ENCODE data around the gene MRPL44.
A peak's percentile ranks its signal among the peaks of the same experiment; 100 is the strongest.

MRPL44 gene

DNA sequence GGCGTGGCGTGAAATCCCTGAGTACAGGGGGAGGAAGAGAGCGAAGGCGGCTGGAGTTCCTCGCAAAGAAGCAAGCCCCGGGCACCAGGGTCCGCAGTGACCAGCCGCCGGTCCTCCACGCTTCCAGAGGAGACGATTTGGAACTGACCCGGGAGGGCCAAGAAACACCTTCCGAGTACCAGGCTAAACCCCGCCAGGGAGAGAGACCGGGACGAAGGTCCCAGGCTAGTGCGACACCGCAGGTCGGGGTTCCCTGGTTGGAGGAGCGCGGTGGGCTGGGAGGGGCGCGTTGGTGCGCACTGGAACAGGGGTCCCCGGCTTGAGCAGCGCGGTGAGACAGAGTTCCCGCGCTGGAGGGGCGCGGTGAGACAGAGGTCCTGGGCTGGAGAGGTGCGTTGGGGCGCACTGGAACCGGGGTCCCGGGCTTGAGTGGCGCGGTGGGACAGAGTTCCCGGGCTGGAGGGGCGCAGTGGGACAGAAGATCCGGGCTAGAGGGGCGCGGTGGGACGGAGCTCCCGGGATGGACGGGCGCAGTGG, 13.0 kb upstream of the MRPL44 start:
- TF ChIP-seq, protein P1, sequence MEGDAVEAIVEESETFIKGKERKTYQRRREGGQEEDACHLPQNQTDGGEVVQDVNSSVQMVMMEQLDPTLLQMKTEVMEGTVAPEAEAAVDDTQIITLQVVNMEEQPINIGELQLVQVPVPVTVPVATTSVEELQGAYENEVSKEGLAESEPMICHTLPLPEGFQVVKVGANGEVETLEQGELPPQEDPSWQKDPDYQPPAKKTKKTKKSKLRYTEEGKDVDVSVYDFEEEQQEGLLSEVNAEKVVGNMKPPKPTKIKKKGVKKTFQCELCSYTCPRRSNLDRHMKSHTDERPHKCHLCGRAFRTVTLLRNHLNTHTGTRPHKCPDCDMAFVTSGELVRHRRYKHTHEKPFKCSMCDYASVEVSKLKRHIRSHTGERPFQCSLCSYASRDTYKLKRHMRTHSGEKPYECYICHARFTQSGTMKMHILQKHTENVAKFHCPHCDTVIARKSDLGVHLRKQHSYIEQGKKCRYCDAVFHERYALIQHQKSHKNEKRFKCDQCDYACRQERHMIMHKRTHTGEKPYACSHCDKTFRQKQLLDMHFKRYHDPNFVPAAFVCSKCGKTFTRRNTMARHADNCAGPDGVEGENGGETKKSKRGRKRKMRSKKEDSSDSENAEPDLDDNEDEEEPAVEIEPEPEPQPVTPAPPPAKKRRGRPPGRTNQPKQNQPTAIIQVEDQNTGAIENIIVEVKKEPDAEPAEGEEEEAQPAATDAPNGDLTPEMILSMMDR (IDR thresholded peaks at IDR 0.05; ENCODE audit: low read depth, low read length), result no peak
- peak overlapping the region; percentile 94 to 100 for H3K4me3 ChIP-seq (replicated peaks in 1 of 2; ENCODE audit: low read depth in 2 of 2, low read length in 2 of 2)
- peak in 1 of 2 donors; percentile 41 for DNase-seq (ENCODE audit: low read depth in 2 of 2)

DNA sequence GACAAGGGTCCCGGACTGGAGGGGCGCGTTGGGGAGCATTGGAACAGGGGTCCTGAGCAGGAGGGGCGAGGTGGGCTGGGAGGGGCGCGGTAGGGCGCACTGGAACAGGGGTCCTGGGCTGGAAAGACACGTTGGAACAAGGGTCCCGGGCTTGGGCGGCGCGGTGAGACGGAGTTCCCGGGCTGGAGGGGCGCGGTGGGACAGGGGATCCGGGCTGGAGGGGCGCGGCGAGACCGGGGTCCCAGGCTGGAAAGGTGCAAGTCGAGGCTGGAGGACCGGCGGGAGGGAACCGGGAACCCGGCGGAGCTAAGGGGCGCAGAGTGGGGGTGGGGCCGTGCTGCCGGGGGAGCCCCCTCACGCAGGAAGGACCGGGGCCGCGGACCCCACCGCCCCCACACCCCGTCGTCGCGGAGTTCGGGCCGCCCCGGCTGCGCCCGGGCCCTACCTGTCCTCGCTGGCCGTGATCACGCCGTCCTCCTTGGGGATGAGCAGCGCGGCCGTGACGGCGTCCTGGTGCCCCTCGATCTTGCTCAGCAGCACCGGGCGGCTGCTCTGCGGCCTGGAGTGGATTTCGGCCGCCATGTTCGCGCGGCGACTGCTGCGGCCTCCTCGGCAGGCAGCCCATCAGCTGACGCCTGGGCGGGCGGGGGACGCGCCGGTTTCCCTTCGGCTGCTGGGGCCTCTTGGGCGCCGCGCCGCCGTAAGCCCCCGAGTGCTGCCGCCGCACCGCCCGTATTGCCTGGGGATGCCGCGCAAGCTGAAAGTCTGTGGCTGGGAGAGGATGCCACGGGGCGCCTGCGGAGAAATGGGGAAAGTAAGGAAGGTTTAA, 12.3 kb upstream of the MRPL44 start, which contains the start of gene WDFY1:
Gene WDFY1 (minus strand): TSS at position 633 of the 829 bp plus-strand sequence. CDS start 51 bp downstream, at position 582.
- DNase-seq (ENCODE audit: low read depth in 2 of 2), result peak; percentile 86 to 94
- H3K4me3 ChIP-seq (replicated peaks in 1 of 2; ENCODE audit: low read depth in 2 of 2, low read length in 2 of 2), result peak within 1 kb of the TSS; percentile 94 to 100
- TF ChIP-seq, protein P1 (IDR thresholded peaks at IDR 0.05; ENCODE audit: low read depth, low read length), result no peak

DNA sequence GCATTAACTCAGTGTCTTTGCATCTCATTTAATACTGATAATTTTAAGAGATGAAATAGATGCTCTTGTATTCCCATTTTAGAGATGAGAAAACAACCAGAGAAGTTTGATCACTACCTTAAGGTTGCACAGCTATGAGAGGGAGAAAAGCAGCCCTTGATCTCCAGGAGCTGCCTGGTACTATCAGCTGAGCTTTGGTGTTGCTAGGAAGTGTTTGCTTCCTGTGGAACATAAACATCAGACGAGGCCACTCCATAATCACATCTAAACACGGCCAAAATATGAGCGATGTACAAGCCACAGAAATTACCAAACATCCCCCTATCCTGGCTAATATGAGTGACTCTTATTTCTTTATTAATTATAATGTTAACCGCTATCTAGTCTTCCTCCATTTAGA, 11.5 kb upstream of the MRPL44 start:
- TF ChIP-seq, protein P1 (IDR thresholded peaks at IDR 0.05; ENCODE audit: low read depth, low read length), result no peak
- no peak overlapping the region for H3K4me3 ChIP-seq (replicated peaks in 1 of 2; ENCODE audit: low read depth in 2 of 2, low read length in 2 of 2)
- DNase-seq (ENCODE audit: low read depth in 2 of 2), result no peak

DNA sequence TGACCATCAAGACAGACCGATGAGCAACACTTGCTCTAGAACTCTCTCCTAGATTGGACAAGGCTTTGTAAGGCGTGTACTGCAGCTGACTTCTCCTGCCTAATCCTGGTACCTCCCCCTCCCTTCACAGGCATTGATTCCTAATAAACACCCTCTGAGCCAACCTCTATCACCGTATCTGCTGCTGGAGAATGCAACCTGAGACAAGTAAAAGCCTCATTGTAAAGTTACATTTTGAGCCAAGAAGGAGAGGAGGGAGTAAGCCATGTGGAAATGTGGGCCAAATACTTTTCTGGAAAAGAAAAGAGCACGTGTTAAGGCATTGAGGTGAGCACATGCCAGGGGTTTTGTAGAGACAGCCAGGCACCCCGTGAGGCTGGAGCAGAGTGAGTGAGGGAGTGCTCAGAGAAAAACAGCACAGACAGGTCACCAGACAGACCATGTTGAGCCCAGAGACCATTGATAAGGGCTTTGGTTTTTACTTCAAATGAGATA, 9.5 kb upstream of the MRPL44 start:
- no peak overlapping the region for H3K4me3 ChIP-seq (replicated peaks in 1 of 2; ENCODE audit: low read depth in 2 of 2, low read length in 2 of 2)
- TF ChIP-seq, protein P1 (IDR thresholded peaks at IDR 0.05; ENCODE audit: low read depth, low read length), result no peak
- no peak for DNase-seq (ENCODE audit: low read depth in 2 of 2)

DNA sequence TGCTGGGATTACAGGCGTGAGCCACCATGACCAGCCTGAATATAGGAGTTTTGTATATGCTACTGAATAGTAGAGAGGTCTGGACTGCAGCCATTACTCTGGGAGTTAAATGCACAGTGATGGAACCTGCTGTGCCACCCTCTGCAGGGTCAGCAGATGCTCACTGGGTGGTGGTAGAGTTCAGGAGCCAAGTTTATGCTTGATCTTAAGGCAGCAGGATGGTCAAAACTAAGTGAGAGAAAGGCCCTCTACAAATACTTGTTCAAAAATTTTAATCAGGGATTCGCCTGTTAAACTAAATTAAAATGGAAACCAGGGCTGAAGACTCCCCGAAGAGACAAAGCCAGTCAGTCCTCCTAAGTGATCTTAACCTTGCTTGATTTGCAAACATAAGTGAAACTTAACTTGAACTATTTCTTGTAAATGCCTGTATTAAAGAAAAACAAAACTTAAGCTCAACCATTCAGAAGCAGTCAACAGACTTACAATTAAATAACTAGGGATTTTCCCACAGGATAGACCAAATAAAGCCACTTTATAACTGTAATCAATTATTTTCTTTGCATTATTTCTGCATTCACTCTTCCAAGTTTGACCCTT, 7.9 kb upstream of the MRPL44 start:
- H3K4me3 ChIP-seq (replicated peaks in 1 of 2; ENCODE audit: low read depth in 2 of 2, low read length in 2 of 2), result no peak overlapping the region
- TF ChIP-seq, protein P1 (IDR thresholded peaks at IDR 0.05; ENCODE audit: low read depth, low read length), result no peak
- no peak for DNase-seq (ENCODE audit: low read depth in 2 of 2)

DNA sequence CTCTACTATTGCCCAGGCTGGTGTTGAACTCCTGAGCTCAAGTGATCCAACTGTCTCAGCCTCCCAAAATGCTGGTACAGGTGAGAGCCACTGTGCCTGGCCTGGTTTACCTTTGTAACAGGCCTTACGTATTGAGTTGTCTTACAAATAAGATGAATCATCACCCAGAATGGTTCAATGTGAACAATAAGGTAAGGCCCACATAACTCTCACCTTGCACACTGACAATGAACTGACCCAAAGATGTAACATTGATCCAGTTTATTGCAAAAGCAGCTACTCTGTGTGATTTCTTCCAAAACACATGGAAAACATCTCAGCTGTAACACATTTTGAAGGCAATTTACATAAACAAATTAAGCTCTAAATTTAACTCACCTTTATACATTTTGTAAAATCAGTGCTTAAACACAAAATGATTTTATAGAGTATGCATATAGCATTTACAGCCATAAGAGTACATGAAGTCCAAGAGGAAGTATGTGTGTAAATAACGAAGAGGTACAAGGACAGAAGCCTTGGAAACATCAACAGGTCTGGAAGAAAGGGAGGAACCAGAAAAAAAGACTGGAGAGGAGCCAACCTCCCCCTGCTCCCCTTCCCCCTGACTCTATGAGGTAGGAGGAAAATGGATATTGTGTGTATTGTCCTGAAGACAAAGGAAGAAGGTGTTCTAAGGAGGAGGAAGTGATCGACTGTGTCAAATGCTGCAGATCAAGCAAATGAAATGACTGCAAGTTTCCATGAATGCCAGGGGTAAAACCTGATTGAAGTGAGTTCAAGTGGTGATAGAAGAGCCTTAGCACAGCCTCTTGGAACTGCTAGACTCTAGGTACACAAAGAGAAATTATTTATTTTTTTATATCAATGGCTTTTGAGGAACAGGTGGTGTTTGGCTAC, 6.6 kb upstream of the MRPL44 start:
- TF ChIP-seq, protein P1 (IDR thresholded peaks at IDR 0.05; ENCODE audit: low read depth, low read length), result no peak
- no peak for DNase-seq (ENCODE audit: low read depth in 2 of 2)
- H3K4me3 ChIP-seq (replicated peaks in 1 of 2; ENCODE audit: low read depth in 2 of 2, low read length in 2 of 2), result no peak overlapping the region

Measured in cardiac fibroblast (primary cell).